SHP77 (cell line): Measurements from ENCODE around the gene TTLL11.

ENCODE experiments used
- DNase-seq, 2 experiments: peaks; one replicate each; lab custom pipeline; 2025; lab: John Stamatoyannopoulos, UW

Gene TTLL11

DNA sequence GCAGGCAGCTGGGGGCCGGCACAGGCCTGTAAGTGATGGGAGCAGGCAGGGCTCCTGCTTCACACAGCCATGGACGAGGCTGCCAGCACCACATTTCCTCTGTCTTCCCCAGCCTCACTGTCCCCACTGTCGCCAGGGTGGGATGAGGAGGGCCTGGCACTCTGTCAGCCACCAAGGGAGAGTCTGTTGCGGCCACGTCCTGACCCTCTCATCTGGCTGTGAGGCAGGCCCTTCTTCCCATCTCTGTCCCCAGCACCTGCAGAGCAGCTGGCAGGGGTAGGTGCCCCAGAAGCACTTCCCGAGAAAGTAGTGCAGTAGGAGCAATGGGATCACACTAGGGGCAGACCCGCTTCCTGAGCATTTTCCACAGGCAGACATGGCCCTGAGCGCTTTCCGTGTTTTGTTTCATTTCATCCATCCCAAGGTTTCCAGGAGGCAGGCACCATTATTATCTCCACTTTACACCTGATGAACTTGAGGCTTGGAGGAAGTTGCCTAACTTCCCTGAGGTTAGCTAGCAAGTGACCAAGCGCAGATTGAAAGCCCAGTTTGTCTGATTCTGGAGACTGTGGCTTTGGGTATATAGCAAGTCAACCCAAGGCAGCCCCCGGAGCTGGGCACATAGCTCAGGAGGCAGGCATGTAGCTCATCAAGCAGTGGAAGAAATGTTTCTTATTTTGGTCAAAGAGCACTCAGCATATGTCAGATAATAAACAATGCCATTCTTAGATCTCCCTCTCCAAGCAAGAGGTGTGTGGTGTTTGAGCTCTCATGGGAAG is 239.3 kb downstream of the TTLL11 start:
- no peak for DNase-seq

DNA sequence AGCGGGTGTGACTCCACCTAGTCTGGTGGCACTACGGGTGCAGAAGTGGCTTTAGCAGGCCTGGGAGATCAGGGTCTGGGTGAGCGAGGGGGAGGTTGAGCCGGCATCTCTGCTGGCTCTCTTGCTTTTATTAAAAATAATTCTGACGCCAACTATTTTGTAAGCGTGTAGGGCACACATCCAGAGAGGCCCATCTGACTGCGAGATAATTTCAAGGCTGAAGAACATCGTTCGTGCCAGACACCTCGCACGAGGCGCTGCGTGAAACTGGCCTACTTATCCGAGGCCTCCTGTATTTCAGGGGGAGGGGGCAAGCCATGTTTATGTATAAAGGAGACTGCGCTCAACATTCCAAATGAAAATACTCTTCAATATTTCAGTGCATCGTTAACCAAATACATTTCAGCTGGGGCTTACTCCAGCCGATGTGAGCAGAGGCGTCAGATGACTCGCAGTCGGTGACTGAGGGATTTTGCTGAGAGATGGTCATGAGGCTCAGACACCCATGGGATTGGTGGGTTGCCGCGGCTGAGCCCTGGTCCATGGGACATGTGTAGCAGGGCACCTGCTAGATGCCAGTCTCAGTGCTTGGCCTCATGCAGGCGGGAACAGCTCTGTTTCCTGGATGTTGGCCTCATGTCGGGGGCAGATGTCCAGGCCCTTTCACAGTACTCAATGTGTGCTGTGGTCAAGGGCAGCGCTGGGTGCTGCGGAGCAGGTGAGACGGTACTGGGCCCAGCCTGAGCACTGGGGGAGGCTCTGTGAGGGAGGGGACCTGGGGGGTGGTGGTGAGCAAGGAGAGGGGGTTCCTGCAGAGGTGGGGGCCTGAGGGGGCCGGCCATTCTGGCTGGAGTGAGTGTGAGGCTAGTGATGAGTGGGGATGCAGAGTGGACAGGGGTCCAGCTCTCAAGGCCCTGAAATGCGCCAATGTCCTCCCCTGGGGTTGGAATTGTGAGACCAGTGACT is 240.2 kb downstream of the TTLL11 start:
- no peak for DNase-seq

DNA sequence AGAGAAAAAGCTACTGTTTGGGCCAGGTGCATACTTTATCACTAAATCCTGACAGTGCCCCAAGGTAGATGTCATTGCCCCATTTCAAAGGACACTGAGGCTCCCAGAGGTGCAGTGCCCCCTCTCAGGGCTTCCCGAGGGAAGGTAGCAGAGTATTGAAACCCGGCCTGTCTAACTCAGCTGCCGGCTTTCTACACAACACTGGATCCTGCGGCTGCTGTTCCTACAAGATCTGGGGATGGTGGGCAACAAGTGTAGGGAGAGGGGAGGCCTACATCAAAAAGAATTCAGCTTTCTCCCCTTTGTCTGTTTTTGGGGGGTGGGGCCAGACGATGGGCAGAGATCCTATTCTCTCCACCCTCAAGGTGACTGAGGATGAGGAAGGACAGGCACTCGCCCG is 240.9 kb downstream of the TTLL11 start:
- no peak for DNase-seq

DNA sequence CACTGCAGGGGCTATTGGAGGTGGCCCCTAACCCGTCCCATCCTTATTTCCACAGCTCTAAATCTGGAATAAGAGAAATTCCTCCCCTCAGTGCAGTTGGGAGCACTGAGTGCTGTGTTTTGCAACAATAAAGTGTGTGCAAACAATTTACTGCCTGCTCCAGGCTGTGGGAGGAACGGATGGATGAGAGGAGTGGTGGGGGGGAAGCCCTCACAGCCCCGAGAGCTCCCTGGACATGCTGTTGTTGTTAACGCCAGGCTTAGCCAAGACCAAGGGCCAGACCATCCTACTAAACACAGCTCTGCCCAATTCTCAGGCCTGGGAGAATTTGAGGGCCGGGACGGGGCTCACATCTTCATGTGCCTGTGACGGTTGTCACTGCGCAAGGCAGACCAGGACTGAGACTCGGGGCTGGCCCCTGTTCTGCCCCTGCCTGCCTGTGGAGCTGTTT is 241.4 kb downstream of the TTLL11 start:
- DNase-seq, result no peak

DNA sequence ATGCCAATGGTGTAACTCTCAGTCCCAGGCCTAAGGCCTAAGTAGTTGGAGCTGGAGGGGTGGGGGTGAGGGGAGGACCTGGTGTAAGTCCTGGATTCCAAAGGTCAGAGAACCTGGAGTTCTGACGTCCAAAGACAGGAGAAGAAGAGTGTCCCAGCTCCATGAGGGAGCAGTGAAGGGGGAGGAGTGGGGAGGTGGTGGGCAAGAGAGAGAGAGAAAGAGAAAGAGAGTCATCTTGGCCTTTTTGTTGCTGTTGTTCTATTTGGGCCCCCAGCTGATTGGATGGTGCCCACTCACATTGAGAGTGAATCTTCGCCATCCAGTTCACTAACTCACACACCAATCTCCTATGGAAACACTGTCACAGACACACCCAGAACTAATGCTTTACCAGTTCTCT is 242.7 kb downstream of the TTLL11 start:
- DNase-seq, result no peak

DNA sequence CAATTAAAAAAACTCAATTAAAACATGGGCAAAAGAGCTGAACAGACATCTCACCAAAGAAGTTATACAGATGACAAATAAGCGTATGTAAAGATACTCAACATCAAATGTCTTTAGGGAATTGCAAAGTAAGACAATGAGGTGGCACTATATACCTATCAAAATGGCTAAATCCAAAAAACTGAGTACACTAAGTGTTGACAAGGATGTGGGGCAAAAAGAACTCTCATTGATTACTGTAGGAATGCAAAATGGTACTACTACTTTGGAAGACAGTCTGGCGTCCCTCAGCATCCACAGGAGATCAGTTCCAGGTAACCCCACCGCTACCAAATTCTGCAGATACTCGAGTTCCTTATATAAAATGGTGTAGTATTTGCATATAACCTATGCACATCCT is 243.6 kb downstream of the TTLL11 start:
- DNase-seq, result no peak

DNA sequence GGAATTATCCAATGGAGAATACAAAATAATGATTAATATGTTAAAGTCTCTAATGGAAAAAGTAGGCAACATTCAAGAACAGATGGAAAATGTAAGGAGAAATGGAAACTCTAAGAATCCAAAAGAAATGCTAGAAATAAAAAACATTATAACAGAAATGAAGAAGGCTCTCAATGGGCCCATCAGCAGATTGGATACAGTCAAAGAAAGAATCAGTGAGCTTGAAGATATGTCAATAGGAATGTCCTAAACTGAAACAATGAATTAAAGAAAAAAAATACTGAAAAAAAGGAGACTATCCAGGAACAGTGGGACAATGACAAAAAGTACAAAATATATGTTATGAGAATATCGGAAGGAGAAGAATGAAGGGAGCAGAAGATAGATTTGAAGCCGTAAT is 248.5 kb downstream of the TTLL11 start:
- DNase-seq, result no peak

DNA sequence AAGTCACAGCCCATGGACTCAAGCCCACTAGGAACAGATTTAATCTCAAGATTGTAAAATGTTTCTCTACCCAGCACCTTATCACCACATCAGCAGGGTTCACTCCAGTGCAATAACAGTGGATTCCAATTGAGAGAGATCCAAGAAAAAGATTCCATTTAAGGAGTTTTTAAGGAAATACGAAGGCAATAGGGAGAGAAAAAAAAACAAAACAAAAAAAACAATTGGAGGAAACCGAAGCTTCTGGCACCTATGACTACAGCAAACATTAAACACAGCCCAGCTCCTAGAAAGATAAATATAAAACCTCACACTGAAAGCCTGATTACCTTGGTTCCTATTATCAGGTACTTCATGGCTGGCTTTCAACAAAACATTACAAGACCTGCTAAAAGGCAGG is 249.0 kb downstream of the TTLL11 start:
- DNase-seq, result no peak

DNA sequence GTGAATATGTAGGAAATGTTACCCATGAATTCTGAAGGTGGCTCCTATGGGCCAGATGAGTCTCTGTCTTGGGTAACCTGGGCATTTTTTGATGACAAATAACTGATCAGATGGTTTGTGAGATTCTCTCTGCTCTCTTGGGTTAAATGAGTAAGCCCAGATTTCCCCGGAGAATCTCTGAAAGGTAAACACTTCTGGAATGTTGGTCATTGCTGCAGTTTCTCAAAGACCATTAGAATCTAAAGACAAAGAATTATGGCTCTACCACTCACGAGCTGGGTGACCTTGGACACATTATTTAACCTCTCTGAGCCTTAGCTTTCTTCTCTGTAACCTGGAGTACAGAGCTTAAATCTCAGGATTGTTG is 250.5 kb downstream of the TTLL11 start:
- no peak for DNase-seq

DNA sequence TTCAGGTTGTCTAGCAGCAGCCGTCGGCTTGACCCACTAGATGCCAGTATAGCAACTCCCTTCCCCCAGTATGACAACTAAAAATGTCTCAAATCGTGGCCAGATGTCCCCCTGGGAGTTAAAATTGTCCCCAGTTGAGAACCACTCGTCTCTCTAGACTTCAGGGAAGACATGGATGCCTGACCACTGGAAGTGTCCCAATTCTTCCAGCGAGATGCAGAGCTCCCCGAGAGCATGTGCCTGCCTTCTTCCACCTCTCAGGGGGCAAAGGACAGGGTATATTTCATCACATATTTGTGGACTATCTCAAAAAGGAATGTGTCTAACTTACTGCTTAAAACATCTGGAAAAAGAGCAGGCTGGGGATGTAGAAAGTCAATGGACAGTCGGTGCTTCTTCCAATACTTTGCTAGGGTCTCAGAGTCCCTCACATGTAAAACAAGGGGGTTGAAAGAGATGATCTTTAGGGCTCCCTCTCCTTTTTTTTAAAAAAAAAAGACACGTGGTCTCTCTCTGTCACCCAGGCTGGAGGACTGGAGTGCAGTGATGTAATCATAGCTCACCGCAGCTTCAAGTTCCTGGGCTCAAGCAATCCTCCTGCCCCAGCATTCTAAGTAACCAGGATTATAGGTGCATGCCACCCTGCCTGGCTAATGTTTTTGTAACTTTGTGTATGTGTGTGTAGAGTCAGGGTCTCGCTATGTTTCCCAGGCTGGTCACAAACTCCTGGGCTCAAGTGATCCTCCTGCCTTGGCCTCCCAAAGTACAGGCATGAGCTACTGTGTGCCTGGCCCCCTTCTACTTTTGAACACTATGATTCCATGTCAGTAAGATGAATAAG is 251.1 kb downstream of the TTLL11 start:
- no peak for DNase-seq

DNA sequence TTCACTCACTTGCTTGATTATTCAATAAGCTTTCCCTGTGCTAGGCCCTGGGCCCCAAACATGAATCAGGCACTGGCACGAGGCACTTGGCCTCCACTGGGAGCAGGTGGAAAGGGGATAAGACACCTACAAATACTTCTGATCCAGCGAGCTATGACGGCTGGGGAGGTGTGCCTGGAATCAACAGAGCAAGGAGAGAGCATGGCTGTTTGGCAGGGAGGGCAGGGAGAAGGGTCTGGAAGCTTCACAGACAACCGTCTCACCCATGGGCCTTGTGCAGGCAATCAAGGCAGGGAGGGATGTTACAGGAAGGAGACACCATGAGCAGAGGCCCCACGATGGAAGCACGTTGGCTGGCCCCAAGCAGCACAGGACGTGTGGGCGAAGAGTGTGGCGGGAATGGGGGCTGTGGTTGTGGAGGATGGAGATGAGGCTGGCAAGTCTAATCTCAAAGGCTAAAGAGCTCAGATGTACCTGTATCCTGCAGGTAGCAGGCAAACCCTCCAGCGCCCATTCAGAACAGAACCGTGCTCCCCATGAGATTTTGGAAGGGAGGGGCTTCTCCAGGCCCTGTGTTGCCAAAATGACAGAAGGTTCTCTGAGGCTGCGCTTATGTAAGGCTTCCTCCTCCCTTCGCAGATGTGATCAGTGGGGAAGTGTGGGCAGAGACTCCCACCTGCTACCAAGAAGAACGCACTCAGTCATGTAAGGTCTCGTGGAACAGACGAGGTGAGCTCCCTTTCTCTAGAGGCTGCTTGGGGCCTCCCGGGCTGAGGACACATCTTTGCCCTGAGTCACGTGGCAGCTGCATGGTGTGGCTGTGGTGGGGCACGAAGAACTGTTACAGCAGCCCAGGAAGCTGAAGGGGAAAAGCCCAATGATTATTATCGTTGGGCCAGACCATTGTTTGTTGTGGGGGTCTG is 252.0 kb downstream of the TTLL11 start:
- no peak for DNase-seq

DNA sequence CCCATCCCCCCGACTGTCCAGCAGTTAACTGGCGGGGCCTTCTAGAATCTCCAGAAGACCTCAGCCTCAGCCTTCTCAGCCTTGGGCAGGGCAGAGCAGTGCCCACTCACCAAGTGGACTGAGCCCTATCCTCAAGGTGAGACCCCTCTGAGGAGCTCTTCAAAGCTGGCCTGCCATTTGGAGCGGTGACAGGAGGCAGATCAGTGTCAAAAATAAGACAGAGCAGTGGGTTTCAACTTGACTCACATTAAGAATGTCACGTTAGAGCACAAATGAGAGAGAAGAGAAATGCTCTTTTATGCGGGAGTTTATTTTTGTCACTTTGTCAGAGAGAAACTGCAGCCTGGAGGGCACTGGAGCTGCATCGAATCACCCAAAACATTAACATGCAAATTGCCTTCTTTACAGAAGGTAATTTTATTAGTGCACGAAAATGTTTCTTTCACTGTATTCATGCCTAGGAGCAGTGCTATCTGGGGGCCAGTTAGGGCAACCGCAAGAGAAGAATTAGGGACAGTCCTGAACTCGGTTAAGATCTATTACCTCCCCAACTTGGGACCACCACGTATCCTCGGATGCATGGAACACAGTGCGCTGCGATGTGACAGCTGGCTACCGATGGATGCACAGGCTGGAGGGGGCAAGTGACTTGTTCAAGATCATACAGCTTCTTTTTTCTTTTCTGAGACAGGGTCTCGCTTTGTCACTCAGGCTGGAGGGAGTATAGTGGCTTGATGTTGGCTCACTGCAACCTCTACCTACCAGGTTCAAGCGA is 253.2 kb downstream of the TTLL11 start:
- DNase-seq, result no peak

DNA sequence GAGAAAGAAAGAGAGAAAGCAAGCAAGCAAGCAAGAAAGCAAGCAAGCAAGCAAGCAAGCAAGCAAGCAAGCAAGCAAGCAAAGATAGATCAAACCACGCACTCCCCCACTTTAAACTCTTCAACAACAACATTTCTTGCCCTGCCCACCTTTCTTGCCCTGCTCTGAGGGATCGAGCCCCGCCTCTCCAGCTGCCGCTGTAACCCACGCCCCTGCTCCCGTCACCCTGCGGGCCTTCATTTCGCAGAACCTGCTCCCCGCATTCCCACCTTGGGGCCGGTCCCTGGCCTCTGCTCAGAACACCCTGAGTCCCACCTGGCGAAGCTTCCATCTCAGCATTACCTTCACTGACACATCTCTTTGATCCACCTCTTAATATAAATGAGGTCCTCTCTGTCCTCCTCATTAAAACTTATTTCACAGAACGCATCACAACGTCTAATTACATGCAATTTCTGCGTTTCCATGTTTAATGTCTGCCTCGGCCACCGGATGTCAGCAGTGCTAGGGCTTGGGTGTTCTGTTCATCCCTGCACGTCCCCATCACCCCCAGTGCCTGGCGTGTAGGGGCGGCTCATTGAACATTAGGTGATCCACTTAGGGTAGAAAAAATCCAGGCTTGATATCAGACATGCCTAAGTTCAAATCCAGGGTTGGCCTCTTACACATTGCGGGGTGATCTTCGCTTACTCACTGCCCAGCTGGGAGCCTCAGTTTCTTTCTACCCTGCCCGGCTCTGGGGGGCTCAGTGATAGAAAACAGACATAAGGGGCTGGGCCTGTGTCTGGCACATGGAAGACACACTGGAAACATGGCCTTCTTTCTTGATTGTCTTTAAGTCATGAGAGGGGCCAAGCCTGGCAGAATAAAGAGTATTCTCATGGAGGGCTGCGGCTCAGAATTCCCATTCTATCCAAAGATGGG is 254.1 kb downstream of the TTLL11 start:
- no peak for DNase-seq

DNA sequence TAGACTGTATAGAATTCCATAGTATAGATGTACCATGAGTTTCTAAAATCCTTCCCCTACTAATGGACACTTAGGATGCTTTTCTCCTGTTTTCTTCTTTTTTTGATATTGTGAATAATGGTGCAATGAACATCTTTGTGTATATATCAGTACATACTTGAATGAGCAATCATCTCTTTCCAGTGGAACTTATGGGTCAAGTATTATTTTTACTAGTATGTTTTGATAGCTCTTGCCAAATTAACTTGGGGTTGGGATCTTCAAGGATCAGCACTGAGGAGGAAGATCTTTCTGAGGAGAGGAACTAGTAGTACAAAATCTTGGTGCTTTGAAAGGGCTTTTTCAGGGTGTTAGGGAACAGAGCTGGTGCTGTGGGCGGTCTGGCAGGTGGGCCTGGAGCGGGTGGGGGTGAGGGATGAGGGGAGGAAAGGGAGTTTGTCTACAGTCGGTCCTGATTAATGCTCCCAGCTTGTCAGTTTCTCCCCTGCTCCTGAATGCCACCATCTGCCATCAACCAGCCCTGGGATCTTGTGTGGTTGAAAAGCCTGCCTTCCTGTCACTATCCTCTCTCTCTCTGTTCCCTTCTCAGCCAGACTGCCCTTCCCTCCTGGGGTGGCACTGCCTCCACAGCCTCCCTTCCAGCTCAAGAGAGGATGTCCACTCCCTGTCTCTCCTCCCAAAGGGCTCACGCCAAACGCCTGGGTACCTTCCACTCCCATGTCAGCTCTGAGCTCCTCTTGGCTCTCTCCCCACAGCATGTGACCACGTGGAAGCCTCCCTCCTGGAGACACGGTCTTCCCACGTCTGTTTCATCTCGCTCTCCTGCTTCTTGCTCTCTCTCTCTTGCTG is 255.8 kb downstream of the TTLL11 start:
- DNase-seq, result no peak

DNA sequence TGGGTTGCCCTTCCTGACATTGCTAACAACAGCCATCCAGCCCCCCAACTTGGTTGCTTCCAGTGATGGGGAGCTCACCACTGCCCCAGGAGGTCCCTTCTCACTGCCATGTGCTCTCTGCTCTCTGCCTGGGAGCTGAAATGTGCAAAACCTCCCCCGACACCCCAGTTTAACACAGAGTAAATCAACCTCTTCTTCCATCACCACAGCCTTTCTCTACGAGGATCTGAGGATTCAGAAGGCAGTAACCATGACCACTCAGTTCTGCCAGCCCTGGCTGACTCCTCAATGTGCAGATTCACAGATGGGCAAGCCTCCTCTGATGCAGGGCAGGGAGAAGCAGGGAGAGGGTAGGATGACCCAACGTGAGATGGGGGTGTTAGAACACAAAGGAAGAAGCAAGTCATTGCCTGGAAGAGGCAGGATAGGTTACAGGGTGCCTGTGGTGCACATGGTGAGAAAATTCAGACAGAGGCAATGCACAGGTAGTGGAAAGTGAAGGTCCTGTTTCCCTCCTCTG is 256.7 kb downstream of the TTLL11 start:
- no peak for DNase-seq

DNA sequence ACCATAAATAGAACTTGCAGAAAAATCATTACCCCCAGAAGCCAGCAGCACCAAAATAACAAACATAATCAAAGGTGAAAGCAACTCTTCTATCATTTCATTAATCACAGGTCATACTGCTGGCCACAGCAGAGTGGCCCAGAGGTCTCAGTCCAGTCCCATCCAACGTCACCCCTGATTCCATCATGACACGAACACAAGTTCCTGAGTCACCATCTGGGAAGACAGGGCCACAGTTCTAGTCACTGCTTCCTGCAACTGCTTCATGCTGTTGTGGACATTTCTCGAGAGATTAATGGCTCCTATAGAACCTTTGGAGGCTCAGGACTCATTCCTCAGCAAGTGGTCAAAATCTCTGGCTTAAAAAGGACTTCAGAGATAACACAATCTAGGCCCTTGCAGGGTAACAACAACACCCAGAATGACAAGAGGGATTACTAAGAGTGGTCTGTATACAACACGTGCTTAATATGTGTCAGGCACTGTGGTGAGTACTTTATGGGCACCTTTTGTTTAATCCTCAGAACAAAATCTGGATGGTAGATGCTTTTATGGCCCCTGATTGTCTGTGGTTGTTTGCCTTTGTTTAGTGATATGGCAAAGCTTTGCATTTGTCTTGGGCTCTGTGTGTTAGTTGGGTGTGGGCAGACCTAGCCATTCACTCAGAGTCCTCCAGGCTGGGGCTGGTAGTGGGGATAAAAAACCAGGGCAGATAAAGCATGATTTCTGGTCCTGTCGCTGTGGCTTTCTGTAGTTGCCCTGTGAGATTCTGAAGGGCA is 257.3 kb downstream of the TTLL11 start:
- no peak for DNase-seq

DNA sequence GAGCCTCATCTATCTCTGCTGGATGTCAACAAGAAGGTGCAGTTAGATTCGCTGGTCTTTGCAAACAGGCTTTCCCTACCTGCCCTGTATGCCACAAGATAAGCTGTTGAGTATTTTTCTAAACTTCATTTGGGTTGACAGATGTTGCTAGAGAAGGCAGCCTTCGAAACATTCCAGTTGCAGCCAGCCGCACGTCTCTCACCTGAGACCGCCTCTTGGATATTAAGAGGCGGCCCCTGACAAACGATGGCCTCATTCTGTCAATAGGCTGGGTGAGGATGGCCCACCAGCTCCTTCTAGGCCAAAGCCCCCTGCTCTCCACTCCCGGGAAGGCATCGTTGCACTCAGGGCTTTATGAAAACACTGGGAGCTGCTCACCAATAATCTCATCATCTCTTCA is 260.0 kb downstream of the TTLL11 start:
- no peak for DNase-seq
